H1 (cell line): ENCODE results near the gene THADA. TPM values are rescaled to one million over a fixed set of nuclear protein-coding genes. Genes with fewer than 3 reads are reported as not detected.

ENCODE experiments used
- CTCF ChIA-PET: fragments of 300-600 bp; sonication (Branson Sonifier 250); formaldehyde crosslinking; loops from one replicate; lab custom pipeline; 2021; ENCODE audit not compliant: partially characterized antibody; lab: Charles Lee
- POLR2A ChIA-PET: fragments of 300-600 bp; sonication (Branson Sonifier 250); formaldehyde crosslinking; loops from one replicate; lab custom pipeline; 2021; ENCODE audit warnings: inconsistent platforms; ENCODE audit not compliant: partially characterized antibody; lab: Charles Lee
- DNase-seq, 2 experiments: peaks; one replicate each; pipeline versions ENCODE4 v3.0.0 to v3.0.0-alpha.2; 2010 to 2022; ENCODE audit warnings: low spot score in 2 of 2, low read depth in 1 of 2, mixed read lengths in 1 of 2
- FAIRE-seq: peaks from 2 replicates; lab custom pipeline; 2011; peaks lifted over from hg19 to GRCh38; lab: Jason Lieb, UNC
- H2AFZ ChIP-seq: 2 replicates; pipeline ENCODE4 v1.8.1; 2012; ENCODE audit warnings: low read length, inconsistent platforms
- H2AK5ac ChIP-seq: 2 replicates; pipeline ENCODE4 v1.6.1; 2013; ENCODE audit warnings: low read depth, low read length
- H2BK120ac ChIP-seq: replicated peaks from 2 replicates; pipeline ENCODE3; 2013; ENCODE audit warnings: low read depth, low read length, inconsistent platforms
- H2BK12ac ChIP-seq: 2 replicates; pipeline ENCODE4 v1.6.1; 2013; ENCODE audit warnings: low read depth, low read length
- H2BK15ac ChIP-seq: 2 replicates; pipeline ENCODE4 v1.6.1; 2013; ENCODE audit warnings: low read length
- H2BK20ac ChIP-seq: 2 replicates; pipeline ENCODE4 v1.6.1; 2013; ENCODE audit warnings: low read length
- H2BK5ac ChIP-seq: 2 replicates; pipeline ENCODE4 v1.6.1; 2013; ENCODE audit warnings: low read depth, low read length
- H3K14ac ChIP-seq: 2 replicates; pipeline ENCODE4 v1.6.1; 2013; ENCODE audit warnings: inconsistent platforms; ENCODE audit not compliant: insufficient read length
- H3K18ac ChIP-seq: 2 replicates; pipeline ENCODE4 v1.6.1; 2013; ENCODE audit warnings: low read length; ENCODE audit errors: extremely low read depth
- H3K23ac ChIP-seq: 2 replicates; pipeline ENCODE4 v1.6.1; 2013; ENCODE audit warnings: inconsistent platforms; ENCODE audit not compliant: insufficient read length
- H3K23me2 ChIP-seq: 2 replicates; pipeline ENCODE4 v1.6.1; 2013; ENCODE audit warnings: low read depth, low read length
- H3K27ac ChIP-seq: 2 replicates; pipeline ENCODE4 v1.6.1; 2011; ENCODE audit warnings: low read depth, low read length, inconsistent platforms
- H3K27me3 ChIP-seq, 4 experiments: replicated peaks in 1 of 4; 1 replicate in 1 of 4; 2 replicates in 3 of 4; pipeline versions ENCODE4 v1.6.1 to v1.8.1; 2011 to 2013; ENCODE audit warnings: low read length in 3 of 4, mild to moderate bottlenecking in 3 of 4, inconsistent platforms in 2 of 4, mixed read lengths in 2 of 4, moderate library complexity in 1 of 4; ENCODE audit not compliant: control insufficient read depth in 3 of 4, insufficient read depth in 3 of 4; ENCODE audit errors: extremely low read depth in 1 of 4
- H3K36me3 ChIP-seq, 4 experiments: 2 replicates each; pipeline versions ENCODE4 v1.6.1 to v1.8.1; 2011 to 2013; ENCODE audit warnings: mild to moderate bottlenecking in 4 of 4, low read length in 3 of 4, moderate library complexity in 2 of 4, control low read depth in 1 of 4, inconsistent platforms in 1 of 4; ENCODE audit not compliant: insufficient read depth in 4 of 4, control insufficient read depth in 2 of 4
- H3K4ac ChIP-seq: replicated peaks from 2 replicates; pipeline ENCODE3; 2013; ENCODE audit warnings: low read length, low read depth, mixed read lengths, inconsistent platforms; ENCODE audit not compliant: insufficient read length
- H3K4me1 ChIP-seq, 4 experiments: replicated peaks in 1 of 4; 1 replicate in 1 of 4; 2 replicates in 3 of 4; pipeline versions ENCODE4 v1.6.1 to v1.8.1; 2011 to 2013; ENCODE audit warnings: low read length in 3 of 4, inconsistent platforms in 2 of 4, mixed read lengths in 1 of 4; ENCODE audit not compliant: insufficient read depth in 4 of 4, control insufficient read depth in 3 of 4
- H3K4me2 ChIP-seq, 2 experiments: 2 replicates each; pipeline versions ENCODE4 v1.6.1 to v1.8.1; 2011 to 2013; ENCODE audit warnings: low read depth in 2 of 2, low read length in 2 of 2, control low read depth in 1 of 2, inconsistent platforms in 1 of 2, mild to moderate bottlenecking in 1 of 2; ENCODE audit not compliant: insufficient read depth in 1 of 2
- H3K4me3 ChIP-seq, 4 experiments: fragments of 200-600, 300-600 bp in 1 of 4; sonication (generic), shearing (Covaris generic), sonication (Bioruptor Twin) in 1 of 4; 2 replicates each; pipeline versions ENCODE4 v1.5.1 to v1.8.1; 2011 to 2016; ENCODE audit warnings: low read length in 4 of 4, low read depth in 3 of 4, control low read depth in 2 of 4, inconsistent platforms in 2 of 4, mild to moderate bottlenecking in 2 of 4, mixed read lengths in 1 of 4, moderate library complexity in 1 of 4; ENCODE audit not compliant: insufficient read depth in 2 of 4; ENCODE audit errors: extremely low read depth in 1 of 4
- H3K56ac ChIP-seq: replicated peaks from 2 replicates; pipeline ENCODE3; 2013; ENCODE audit warnings: low read depth, mild to moderate bottlenecking, mixed read lengths, low read length, inconsistent platforms; ENCODE audit not compliant: insufficient read length
- H3K79me1 ChIP-seq: 2 replicates; pipeline ENCODE4 v1.6.1; 2013; ENCODE audit warnings: low read depth, low read length, control low read depth
- H3K79me2 ChIP-seq, 2 experiments: 2 replicates each; pipeline versions ENCODE4 v1.6.1 to v1.8.1; 2012 to 2013; ENCODE audit warnings: low read length in 2 of 2, mild to moderate bottlenecking in 2 of 2, inconsistent platforms in 1 of 2; ENCODE audit not compliant: insufficient read depth in 2 of 2, control insufficient read depth in 1 of 2
- H3K9ac ChIP-seq, 4 experiments: replicated peaks in 1 of 4; 1 replicate in 1 of 4; 2 replicates in 3 of 4; pipeline versions ENCODE4 v1.6.1 to v1.8.1; 2011 to 2013; ENCODE audit warnings: low read depth in 3 of 4, low read length in 3 of 4, control low read depth in 2 of 4, mild to moderate bottlenecking in 2 of 4, moderate library complexity in 2 of 4, inconsistent platforms in 1 of 4; ENCODE audit errors: extremely low read depth in 1 of 4
- H3K9me3 ChIP-seq, 2 experiments: 2 replicates each; pipeline versions ENCODE4 v1.6.1 to v1.8.1; 2012 to 2013; ENCODE audit warnings: mild to moderate bottlenecking in 2 of 2, moderate library complexity in 2 of 2, control low read depth in 1 of 2, inconsistent platforms in 1 of 2, low read depth in 1 of 2, low read length in 1 of 2, mixed read lengths in 1 of 2; ENCODE audit not compliant: insufficient read depth in 2 of 2
- H4K20me1 ChIP-seq, 2 experiments: replicated peaks in 1 of 2; 2 replicates each; pipeline versions ENCODE3 to v1.8.1; 2011 to 2013; ENCODE audit warnings: inconsistent platforms in 2 of 2, low read length in 2 of 2, mild to moderate bottlenecking in 1 of 2; ENCODE audit not compliant: insufficient read depth in 2 of 2, control insufficient read depth in 1 of 2
- H4K5ac ChIP-seq: 2 replicates; pipeline ENCODE4 v1.6.1; 2013; ENCODE audit warnings: low read length, low read depth, mixed read lengths, inconsistent platforms; ENCODE audit not compliant: insufficient read length
- H4K8ac ChIP-seq: 2 replicates; pipeline ENCODE4 v1.8.0; 2013; ENCODE audit warnings: mild to moderate bottlenecking, moderate library complexity, low read length, inconsistent platforms; ENCODE audit not compliant: insufficient read depth; ENCODE audit errors: extremely low read depth
- H4K91ac ChIP-seq: replicated peaks from 2 replicates; pipeline ENCODE3; 2013; ENCODE audit warnings: low read length, mixed read lengths, inconsistent platforms; ENCODE audit not compliant: insufficient read length
- KDM4A ChIP-seq: IDR thresholded peaks from one replicate; pipeline ENCODE4 v1.7.1; 2012; ENCODE audit warnings: low read depth, mild to moderate bottlenecking, moderate library complexity, low read length, inconsistent platforms; ENCODE audit not compliant: severe bottlenecking
- KDM5A ChIP-seq: fragments of 200-600 bp; IDR thresholded peaks from 2 replicates; pipeline ENCODE4 v1.7.1; 2012; ENCODE audit warnings: mild to moderate bottlenecking, low read length, inconsistent platforms, mixed read lengths
- NRF1 ChIP-seq: IDR thresholded peaks from 2 replicates; pipeline ENCODE4 v1.6.1; 2011; ENCODE audit warnings: mild to moderate bottlenecking, low read depth, low read length, improper control_type of control experiment
- RBBP5 ChIP-seq: IDR thresholded peaks from 2 replicates; pipeline ENCODE4 v1.7.1; 2012; ENCODE audit warnings: low read depth, mild to moderate bottlenecking, inconsistent platforms, low read length, moderate library complexity, borderline replicate concordance
- TBP ChIP-seq: IDR thresholded peaks from 2 replicates; pipeline ENCODE4 v1.6.1; 2011; ENCODE audit warnings: low read depth, low read length, improper control_type of control experiment
- WGBS, 2 experiments: shearing (Covaris generic) in 1 of 2; methylation state at CpG; one replicate each; pipeline versions ENCODE4 v1.1.6 to v1.1.7; 2013 to 2015; ENCODE audit warnings: low lambda C conversion rate in 2 of 2, mixed read lengths in 2 of 2, inconsistent platforms in 1 of 2, low coverage in 1 of 2, missing lambda C conversion rate in 1 of 2; ENCODE audit not compliant: insufficient replicate concordance in 2 of 2, insufficient coverage in 1 of 2, insufficient read length in 1 of 2; ENCODE audit errors: extremely low coverage in 1 of 2, missing lambda C conversion rate in 1 of 2; 5-methylcytosine and 5-hydroxymethylcytosine counted together
- polyA plus RNA-seq, 7 experiments: library from polyadenylated mRNA; depleted of rRNA in 3 of 7; stranded (reverse) in 5 of 7; unstranded in 2 of 7; fragments of >200 nt in 5 of 7; fragments of 200-250 nt in 2 of 7; gene quantifications; 1 replicate in 5 of 7; 2 replicates in 1 of 7; 4 replicates in 1 of 7; pipeline versions ENCODE4 v1.2.1 to v1.2.3, GENCODE V29; 2011 to 2013; ENCODE audit warnings: missing spikeins in 2 of 7, mixed read lengths in 2 of 7
- total RNA-seq: library from RNA; stranded (reverse); fragmentation: NEBNext Ultra II Directional; extraction: Animal tissue kit (Norgen Biotek cat#: 25700); gene quantifications from 2 replicates; pipeline ENCODE4 v1.2.1, GENCODE V29; 2021

Gene THADA
- total and polyA plus RNA-seq, 2 of the 8 experiments (the other 6 are each of a cell fraction or from before 2014, with no cell fraction given), result 22.4 to 26.8 TPM

GRCh38 chr2:43360137-43360536, 235.7 kb downstream of the THADA start:
- Histone ChIP-seq H2BK15ac (no peak overlapping the region), H4K5ac (no peak overlapping the region), H2AK5ac (no peak overlapping the region), H3K27me3 (no peaks in the 10 kb centered on the region), H2BK120ac (no peak overlapping the region), H3K4ac (no peak overlapping the region), H3K79me1 (no peaks in the 10 kb centered on the region), H3K14ac (no peak overlapping the region), H3K36me3 (no peaks in the 10 kb centered on the region), H3K9ac (no peak overlapping the region), H2AFZ (no peak overlapping the region), H3K18ac (no peak overlapping the region), H3K27ac (no peak overlapping the region), H3K4me3 (no peak overlapping the region), H3K23ac (no peak overlapping the region), H2BK5ac (no peak overlapping the region), H2BK20ac (no peak overlapping the region), H3K56ac (no peak overlapping the region), H3K4me1 (no peaks in the 10 kb centered on the region), H3K79me2 (no peaks in the 10 kb centered on the region), H2BK12ac (no peak overlapping the region), H4K8ac (no peak overlapping the region), H3K9me3 (no peaks in the 10 kb centered on the region), H4K20me1 (no peaks in the 10 kb centered on the region), H4K91ac (no peak overlapping the region), H3K23me2 (no peaks in the 10 kb centered on the region), H3K4me2 (no peak overlapping the region)
- 83% methylated on average over 3 of the region's 3 CpGs; no CpG with 5 or more reads in 1 of the 2 experiments for WGBS, 2 experiments
- no peak for DNase-seq
- POLR2A ChIA-PET, result no interaction called here
- CTCF ChIA-PET, result interaction anchor here (0.7 to 1.7 kb wide), 3 partner anchors 14 to 124 kb away, joined by 3 to 5 read pairs (median 4); no protein-coding TSS in a partner anchor
- FAIRE-seq, result no peak
- TF ChIP-seq KDM5A (no peak), TBP (no peak), RBBP5 (no peak), KDM4A (no peak), NRF1 (no peak)
